ENCODE data around the gene PLCB1. TPM values are rescaled to one million over a fixed set of nuclear protein-coding genes. Genes with fewer than 3 reads are reported as not detected.
A peak's percentile ranks its signal among the peaks of the same experiment; 100 is the strongest.

Gene PLCB1
- total and polyA plus RNA-seq, 2 experiments from 2014 or later: 8.0 to 17.6 TPM

- no peaks in the 10 kb centered on the region for H3K27me3 ChIP-seq
- DNase-seq (ENCODE audit: low read depth in 1 of 2, low spot score in 1 of 2): no peak
- no peak overlapping the region for H3K27ac ChIP-seq
- no peaks in the 10 kb centered on the region for H3K36me3 ChIP-seq
- no peaks in the 10 kb centered on the region for H3K9me3 ChIP-seq (ENCODE audit: low read depth)
- no peak for TF ChIP-seq CTCF (IDR thresholded peaks at IDR 0.05; ENCODE audit: low read depth, low read length)
- no peak overlapping the region for H3K4me3 ChIP-seq
- H3K4me1 ChIP-seq (ENCODE audit: low read depth): no peaks in the 10 kb centered on the region
Observed at GRCh38 chr20:8755340-8756118, 623.5 kb downstream of the PLCB1 start.

DNA sequence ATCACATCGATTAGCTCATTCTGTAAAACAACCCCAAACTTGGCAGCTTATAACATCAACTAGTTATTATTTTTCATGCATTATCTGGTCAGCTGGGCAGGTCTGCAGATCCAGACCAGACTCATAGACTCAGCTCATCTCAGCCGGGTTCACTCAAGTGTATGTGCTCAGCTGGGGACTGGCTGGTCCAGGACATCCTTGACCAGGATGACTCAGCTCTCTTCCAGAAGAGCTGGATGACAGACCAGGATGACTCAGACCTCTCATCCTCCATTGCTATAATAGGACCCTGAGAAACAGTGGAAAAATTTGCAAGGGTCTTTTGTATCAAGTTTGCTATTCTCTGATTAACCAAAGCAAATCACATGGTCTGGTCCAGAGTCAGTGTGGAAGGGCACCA lies 624.3 kb downstream of the PLCB1 start:
- Histone ChIP-seq H3K4me3 (no peak overlapping the region), H3K27ac (no peak overlapping the region), H3K4me1 (ENCODE audit: low read depth) (no peaks in the 10 kb centered on the region), H3K9me3 (ENCODE audit: low read depth) (no peaks in the 10 kb centered on the region), H3K36me3 (no peaks in the 10 kb centered on the region), H3K27me3 (no peaks in the 10 kb centered on the region)
- no peak for TF ChIP-seq CTCF (IDR thresholded peaks at IDR 0.05; ENCODE audit: low read depth, low read length)
- peak in 1 of 2 donors; percentile 69 for DNase-seq (ENCODE audit: low read depth in 1 of 2, low spot score in 1 of 2)

GRCh38 chr20:8757146-8757545 lies 625.1 kb downstream of the PLCB1 start:
- Histone ChIP-seq H3K4me3 (no peak overlapping the region), H3K9me3 (ENCODE audit: low read depth) (no peaks in the 10 kb centered on the region), H3K4me1 (ENCODE audit: low read depth) (no peaks in the 10 kb centered on the region), H3K27ac (no peak overlapping the region), H3K27me3 (no peaks in the 10 kb centered on the region), H3K36me3 (no peaks in the 10 kb centered on the region)
- no peak for TF ChIP-seq CTCF (IDR thresholded peaks at IDR 0.05; ENCODE audit: low read depth, low read length)
- DNase-seq (ENCODE audit: low read depth in 1 of 2, low spot score in 1 of 2): peak in 1 of 2 donors; percentile 71

DNA sequence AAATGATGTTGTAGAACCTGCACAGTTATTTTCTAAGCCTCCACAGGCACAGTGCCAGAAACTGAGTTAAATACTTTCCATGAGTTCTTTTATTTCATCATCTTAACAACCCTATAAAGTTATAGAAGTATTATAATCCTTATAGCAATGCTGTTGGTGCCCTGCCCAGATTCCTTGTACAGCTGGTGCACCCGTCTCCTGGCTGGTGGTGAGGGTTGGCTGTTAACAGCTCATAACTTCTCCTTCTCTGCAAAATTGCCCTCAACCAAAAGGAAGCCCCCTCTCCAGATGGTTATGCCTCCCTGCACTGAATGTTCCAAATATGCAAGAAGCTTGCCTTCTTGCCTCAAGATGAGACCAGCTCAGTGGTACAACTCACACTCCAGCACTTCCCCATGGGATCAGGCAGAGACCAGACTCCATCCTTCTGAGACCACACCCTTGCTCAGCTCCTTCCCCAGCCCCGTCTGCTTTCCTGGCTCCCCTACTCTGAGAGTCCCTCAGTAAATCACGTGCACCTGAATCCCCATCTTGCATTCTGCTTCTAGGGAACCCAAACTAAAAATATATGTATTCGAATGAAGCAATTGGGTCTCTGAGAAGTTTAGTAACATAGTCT lies 632.4 kb downstream of the PLCB1 start:
- Histone ChIP-seq H3K4me1 (ENCODE audit: low read depth) (no peaks in the 10 kb centered on the region), H3K36me3 (no peaks in the 10 kb centered on the region), H3K27me3 (no peaks in the 10 kb centered on the region), H3K9me3 (ENCODE audit: low read depth) (no peaks in the 10 kb centered on the region), H3K27ac (no peak overlapping the region), H3K4me3 (no peak overlapping the region)
- DNase-seq (ENCODE audit: low read depth in 1 of 2, low spot score in 1 of 2): peak in 1 of 2 donors; percentile 29
- TF ChIP-seq CTCF (IDR thresholded peaks at IDR 0.05; ENCODE audit: low read depth, low read length): no peak

DNA sequence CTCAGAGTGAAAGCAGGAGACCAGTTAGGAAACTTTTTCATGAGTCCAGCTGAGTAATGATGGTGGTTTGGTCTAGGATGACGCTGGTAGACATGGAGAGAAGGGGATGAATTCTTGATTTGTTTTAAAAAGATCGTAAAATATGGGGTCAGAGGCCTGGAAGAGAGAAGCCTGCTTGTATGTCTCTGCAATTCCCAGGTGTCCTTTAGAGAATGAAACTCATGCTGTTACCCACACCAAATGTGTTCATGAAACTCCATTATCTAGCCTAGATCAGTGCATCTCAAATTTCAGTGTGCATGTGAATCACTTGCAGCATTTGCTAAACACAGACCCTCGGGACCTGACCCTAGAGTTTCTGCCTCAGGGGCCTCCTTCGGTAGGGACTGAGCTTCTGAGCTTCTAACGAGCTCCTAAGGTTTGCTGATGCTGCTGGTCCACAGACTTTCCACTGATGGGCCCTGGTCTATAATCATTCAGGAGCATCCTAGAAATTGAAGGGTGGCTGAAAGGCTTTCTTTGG lies 634.9 kb downstream of the PLCB1 start:
- Histone ChIP-seq H3K36me3 (no peaks in the 10 kb centered on the region), H3K4me1 (ENCODE audit: low read depth) (no peaks in the 10 kb centered on the region), H3K27ac (no peak overlapping the region), H3K9me3 (ENCODE audit: low read depth) (no peaks in the 10 kb centered on the region), H3K27me3 (no peaks in the 10 kb centered on the region), H3K4me3 (no peak overlapping the region)
- no peak for TF ChIP-seq CTCF (IDR thresholded peaks at IDR 0.05; ENCODE audit: low read depth, low read length)
- no peak for DNase-seq (ENCODE audit: low read depth in 1 of 2, low spot score in 1 of 2)
